GM13976 (cell line): ENCODE data around the gene TBC1D22A.

Experiments
- DNase-seq: peaks from one replicate; pipeline ENCODE4 v3.0.0; 2012; ENCODE audit warnings: low spot score
- in situ Hi-C: fragments of 300-500 bp; cut with MboI; formaldehyde crosslinking; loops from one replicate; pipeline ENCODE4 v1.12.0; 2022; ENCODE audit warnings: low sequenced_read_pairs, mixed read lengths, inconsistent platforms; ENCODE audit not compliant: unreplicated experiment
- TF ChIP-seq, protein P1 (sequence below): IDR thresholded peaks from 2 replicates; pipeline ENCODE4 v1.5.1; 2012; ENCODE audit warnings: borderline replicate concordance, mild to moderate bottlenecking; ENCODE audit not compliant: insufficient read depth; ENCODE audit errors: extremely low read depth, missing control alignments, control extremely low read depth

TBC1D22A gene

DNA sequence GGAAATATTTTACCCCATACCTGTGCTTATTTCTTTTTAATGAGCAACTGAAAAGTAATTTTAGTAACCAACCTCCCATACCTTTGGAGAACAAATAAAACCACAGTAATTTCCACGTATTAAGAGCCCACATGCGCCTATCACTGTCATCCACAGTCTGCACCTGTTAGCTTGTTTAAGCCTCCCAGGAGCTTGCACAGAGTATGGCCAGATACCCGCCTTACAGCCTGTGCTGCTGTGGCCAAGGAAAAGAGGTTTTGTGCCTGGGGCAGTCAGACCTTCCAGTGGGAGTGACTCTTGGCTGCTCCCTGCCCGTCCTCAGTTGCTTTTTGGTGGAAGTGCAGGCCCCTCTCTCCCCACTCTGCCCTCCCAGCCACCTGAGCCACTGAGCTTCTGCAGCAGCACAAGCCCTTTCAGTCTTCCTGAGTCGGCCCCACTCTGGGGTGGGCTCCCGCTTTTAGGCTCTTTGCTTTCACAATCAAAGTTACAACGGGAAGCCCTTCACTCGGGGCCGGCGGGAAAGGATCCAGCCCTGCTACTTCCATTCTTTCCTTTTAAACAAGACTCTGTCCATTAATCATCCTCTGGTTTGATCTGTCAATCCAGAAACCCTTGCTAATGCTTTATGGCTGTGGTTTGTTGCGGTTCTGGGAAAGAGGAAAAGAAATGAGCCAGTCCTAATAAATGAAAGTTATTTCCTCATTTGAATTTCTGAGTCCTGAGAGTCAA is 308.8 kb downstream of the TBC1D22A start:
- TF ChIP-seq, protein P1, sequence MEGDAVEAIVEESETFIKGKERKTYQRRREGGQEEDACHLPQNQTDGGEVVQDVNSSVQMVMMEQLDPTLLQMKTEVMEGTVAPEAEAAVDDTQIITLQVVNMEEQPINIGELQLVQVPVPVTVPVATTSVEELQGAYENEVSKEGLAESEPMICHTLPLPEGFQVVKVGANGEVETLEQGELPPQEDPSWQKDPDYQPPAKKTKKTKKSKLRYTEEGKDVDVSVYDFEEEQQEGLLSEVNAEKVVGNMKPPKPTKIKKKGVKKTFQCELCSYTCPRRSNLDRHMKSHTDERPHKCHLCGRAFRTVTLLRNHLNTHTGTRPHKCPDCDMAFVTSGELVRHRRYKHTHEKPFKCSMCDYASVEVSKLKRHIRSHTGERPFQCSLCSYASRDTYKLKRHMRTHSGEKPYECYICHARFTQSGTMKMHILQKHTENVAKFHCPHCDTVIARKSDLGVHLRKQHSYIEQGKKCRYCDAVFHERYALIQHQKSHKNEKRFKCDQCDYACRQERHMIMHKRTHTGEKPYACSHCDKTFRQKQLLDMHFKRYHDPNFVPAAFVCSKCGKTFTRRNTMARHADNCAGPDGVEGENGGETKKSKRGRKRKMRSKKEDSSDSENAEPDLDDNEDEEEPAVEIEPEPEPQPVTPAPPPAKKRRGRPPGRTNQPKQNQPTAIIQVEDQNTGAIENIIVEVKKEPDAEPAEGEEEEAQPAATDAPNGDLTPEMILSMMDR: no peak
- no peak for DNase-seq
- in situ Hi-C loops: no loop called here

DNA sequence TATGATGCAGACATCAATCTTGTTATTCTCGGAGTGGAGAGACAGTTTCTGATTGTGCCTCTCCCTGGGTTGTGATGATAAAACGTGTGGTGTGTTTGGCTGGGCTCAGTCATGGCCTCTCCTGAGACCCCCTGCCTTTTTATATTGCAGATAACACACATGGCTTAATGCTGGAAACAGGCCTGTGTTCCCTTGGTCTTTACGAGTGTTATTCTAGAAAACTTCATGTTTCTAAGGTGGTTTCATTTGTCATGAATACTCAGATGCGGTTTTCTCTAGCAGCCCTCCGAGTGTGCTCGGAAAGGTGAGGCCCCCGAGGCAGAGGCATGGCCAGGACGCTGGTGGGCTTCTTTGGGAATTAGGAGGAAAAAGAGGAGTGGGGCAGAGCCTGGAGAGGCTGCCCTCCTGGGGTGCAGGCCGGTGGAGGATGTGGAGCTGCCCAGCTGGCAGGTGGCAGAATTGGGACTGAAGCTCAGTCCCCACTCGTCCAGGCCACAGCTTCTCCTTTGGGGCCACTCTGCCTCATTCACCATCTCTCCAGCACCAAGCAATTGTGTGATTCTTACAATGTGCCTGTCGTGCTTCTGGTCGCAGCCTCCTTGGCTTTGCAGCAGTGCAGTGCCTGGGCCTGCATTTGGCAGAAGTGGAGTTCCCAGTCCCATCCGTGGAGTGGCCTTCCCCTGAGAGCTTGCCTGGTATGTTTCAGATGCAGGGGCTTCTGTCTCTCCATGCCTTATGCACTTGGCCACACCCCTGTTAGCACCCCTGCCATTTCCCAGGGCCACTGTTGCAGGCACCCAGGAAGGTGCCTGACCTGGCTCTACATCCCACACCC is 309.6 kb downstream of the TBC1D22A start:
- in situ Hi-C loops: no loop called here
- TF ChIP-seq, protein P1: no peak
- DNase-seq: no peak

DNA sequence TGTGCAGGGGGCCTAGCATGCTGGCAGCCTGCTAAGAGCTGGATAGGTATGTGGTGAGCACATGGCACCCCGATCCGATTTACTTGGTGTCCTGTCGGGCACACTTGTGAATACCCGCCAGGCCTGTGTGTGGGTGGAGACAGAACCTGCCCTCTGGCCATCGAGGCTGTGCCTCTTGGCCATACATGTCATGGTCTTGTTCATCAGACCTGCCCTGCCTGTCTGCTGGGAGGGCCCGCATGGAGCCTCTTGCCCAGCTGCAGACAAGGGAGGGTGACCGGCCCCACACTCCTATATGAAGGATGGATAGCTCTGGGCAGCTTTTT is 310.2 kb downstream of the TBC1D22A start:
- in situ Hi-C loops: no loop called here

DNA sequence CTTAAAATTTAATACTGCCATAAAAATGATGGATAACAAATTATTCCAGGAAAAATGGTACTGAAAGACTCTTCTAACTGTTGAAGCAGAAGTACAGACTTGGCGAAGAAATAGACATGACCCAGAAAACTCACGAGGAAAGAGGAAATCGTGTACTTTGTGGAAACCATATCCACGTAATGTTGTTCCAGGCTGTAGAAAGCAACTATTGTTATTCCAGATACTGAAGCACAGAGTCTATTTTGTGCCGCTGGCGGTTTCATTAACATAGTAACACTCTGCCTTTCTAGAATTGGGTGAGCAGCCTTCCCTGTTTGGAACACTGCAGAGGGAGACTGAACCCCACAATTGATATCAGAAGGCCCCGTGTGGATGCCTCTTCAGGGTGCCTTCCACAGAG is 310.6 kb downstream of the TBC1D22A start:
- TF ChIP-seq, protein P1: no peak
- in situ Hi-C loops: no loop called here
- DNase-seq: no peak

More for the DNA sequence above, 310.2 kb downstream of the TBC1D22A start:
- DNase-seq: no peak
- TF ChIP-seq, protein P1: no peak

DNA sequence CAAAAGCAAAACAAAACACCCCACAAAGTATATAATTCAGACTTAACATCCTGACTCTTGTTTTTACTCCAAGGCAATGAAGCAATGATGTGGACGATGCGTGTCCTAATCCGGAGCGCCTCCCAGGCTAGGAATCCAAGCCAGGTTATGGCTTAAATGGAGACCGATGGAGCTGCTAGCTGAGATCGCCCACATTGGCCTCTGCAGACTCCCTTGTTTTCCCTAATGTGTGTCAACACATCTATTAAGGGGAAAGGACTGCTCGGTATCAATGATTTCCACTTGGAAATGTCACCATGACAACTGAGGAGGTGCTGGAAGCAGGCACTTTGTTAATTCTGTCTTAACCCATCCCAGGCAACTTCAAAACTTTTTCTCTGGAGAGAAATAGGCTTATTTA is 311.7 kb downstream of the TBC1D22A start:
- TF ChIP-seq, protein P1: no peak
- no peak for DNase-seq
- in situ Hi-C loops: no loop called here

DNA sequence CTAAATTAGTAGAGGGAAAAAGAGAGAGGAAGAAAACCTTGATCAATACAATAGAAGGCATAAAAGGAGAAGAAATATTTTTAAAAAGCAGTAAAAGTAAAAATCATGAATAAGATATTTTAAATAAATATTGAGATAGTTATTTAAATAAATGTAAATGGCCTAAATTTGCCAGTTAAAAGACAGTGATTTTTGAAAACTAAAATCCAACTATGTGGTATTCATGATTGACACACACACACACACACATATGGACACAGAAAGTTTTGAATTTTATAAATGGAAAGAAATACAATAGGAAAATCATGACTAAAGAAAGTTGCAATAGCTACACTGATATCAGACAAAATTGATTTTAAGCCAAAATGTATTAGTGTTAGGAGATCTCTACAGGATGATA is 313.1 kb downstream of the TBC1D22A start:
- in situ Hi-C loops: no loop called here
- TF ChIP-seq, protein P1: no peak
- no peak for DNase-seq
